ENCODE data around the gene AMOT. TPM values are rescaled to one million over a fixed set of nuclear protein-coding genes. Genes with fewer than 3 reads are reported as not detected.

The AMOT gene
- total RNA-seq, 2 donors from 2014 or later: 4.6 to 6.8 TPM

GRCh38 chrX:112779139-112779538 is 61.5 kb downstream of the AMOT start:
- TF ChIP-seq CTCF (IDR thresholded peaks at IDR 0.05): no peak
- H3K36me3 ChIP-seq: peaks cover 5% of the 10 kb centered on the region
- no peak for DNase-seq (ENCODE audit: low spot score)

GRCh38 chrX:112774651-112775293 is 65.9 kb downstream of the AMOT start:
- no peak overlapping the region for H3K27ac ChIP-seq
- no peak for DNase-seq (ENCODE audit: low spot score)
- no peaks in the 10 kb centered on the region for H3K4me1 ChIP-seq
- no peak overlapping the region for H3K4me3 ChIP-seq
- no peaks in the 10 kb centered on the region for H3K9me3 ChIP-seq
- TF ChIP-seq CTCF (IDR thresholded peaks at IDR 0.05): no peak
- H3K36me3 ChIP-seq: peaks cover 5% of the 10 kb centered on the region
- H3K27me3 ChIP-seq: no peaks in the 10 kb centered on the region

More at GRCh38 chrX:112779139-112779538, 61.5 kb downstream of the AMOT start:
- Histone ChIP-seq H3K9me3 (no peaks in the 10 kb centered on the region), H3K4me1 (no peaks in the 10 kb centered on the region), H3K27me3 (no peaks in the 10 kb centered on the region), H3K27ac (no peak overlapping the region), H3K4me3 (no peak overlapping the region)

- H3K27ac ChIP-seq: no peak overlapping the region
- H3K36me3 ChIP-seq: peaks cover 4% of the 10 kb centered on the region
- H3K9me3 ChIP-seq: no peaks in the 10 kb centered on the region
- H3K4me3 ChIP-seq: no peak overlapping the region
- no peaks in the 10 kb centered on the region for H3K4me1 ChIP-seq
- no peak for DNase-seq (ENCODE audit: low spot score)
- H3K27me3 ChIP-seq: no peaks in the 10 kb centered on the region
- no peak for TF ChIP-seq CTCF (IDR thresholded peaks at IDR 0.05)
Observed at GRCh38 chrX:112774142-112774541, 66.5 kb downstream of the AMOT start.

GRCh38 chrX:112769034-112769433 is 71.6 kb downstream of the AMOT start:
- Histone ChIP-seq H3K9me3 (no peaks in the 10 kb centered on the region), H3K27ac (no peak overlapping the region), H3K36me3 (no peaks in the 10 kb centered on the region), H3K27me3 (no peaks in the 10 kb centered on the region), H3K4me3 (no peak overlapping the region), H3K4me1 (no peaks in the 10 kb centered on the region)
- DNase-seq (ENCODE audit: low spot score): no peak
- no peak for TF ChIP-seq CTCF (IDR thresholded peaks at IDR 0.05)

- Histone ChIP-seq H3K9me3 (no peaks in the 10 kb centered on the region), H3K4me1 (no peaks in the 10 kb centered on the region), H3K36me3 (no peaks in the 10 kb centered on the region), H3K27ac (no peak overlapping the region), H3K27me3 (no peaks in the 10 kb centered on the region), H3K4me3 (no peak overlapping the region)
- no peak for TF ChIP-seq CTCF (IDR thresholded peaks at IDR 0.05)
- DNase-seq (ENCODE audit: low spot score): no peak
Observed at GRCh38 chrX:112768563-112768962, 72.1 kb downstream of the AMOT start.

DNA sequence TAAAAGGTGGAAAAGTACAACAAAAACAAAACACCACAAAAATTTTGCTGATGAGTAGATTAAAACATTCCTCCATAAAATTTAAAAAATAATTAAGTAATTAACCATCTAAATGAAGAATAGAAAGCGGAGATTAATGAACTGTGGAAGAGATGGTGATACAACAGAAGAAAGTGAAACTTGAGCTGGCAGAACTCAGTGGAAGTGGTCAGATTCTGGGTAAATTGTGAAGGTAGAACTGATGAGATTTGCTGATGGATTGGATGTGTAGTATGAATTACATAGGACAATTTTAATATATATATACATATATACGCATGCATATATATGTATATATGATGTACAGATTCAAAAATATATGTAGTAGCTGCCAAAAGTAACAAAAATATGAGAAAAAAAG is 73.9 kb downstream of the AMOT start:
- Histone ChIP-seq H3K4me3 (no peak overlapping the region), H3K27ac (no peak overlapping the region), H3K9me3 (no peaks in the 10 kb centered on the region), H3K4me1 (no peaks in the 10 kb centered on the region), H3K27me3 (no peaks in the 10 kb centered on the region), H3K36me3 (no peaks in the 10 kb centered on the region)
- no peak for DNase-seq (ENCODE audit: low spot score)
- TF ChIP-seq CTCF (IDR thresholded peaks at IDR 0.05): no peak

All from right atrium auricular region (tissue), 2 donors.